ENCODE results near the gene SPATA16. TPM values are rescaled to one million over a fixed set of nuclear protein-coding genes. Genes with fewer than 3 reads are reported as not detected.
A peak's percentile ranks its signal among the peaks of the same experiment; 100 is the strongest.

Gene SPATA16
- total and polyA plus RNA-seq, 4 donors: not detected

- no peaks in the 10 kb centered on the region for H3K36me3 ChIP-seq (ENCODE audit: control insufficient read depth in 4 of 4, insufficient read depth in 4 of 4, low read length in 4 of 4)
- H3K4me1 ChIP-seq (ENCODE audit: control insufficient read depth in 5 of 5, insufficient read depth in 5 of 5, low read length in 5 of 5): no peaks in the 10 kb centered on the region
- H3K9me3 ChIP-seq (ENCODE audit: control insufficient read depth in 4 of 4, insufficient read depth in 3 of 4, low read length in 3 of 4): no peaks in the 10 kb centered on the region
- H3K27ac ChIP-seq (ENCODE audit: low read depth in 1 of 2, low read length in 1 of 2): no peak overlapping the region
- 73 to 87% methylated on average over 2 of the region's 2 CpGs for WGBS, 2 donors
- H3K27me3 ChIP-seq (ENCODE audit: control insufficient read depth in 3 of 3, insufficient read depth in 3 of 3, low read length in 2 of 3): no peaks in the 10 kb centered on the region
- TF ChIP-seq CTCF (IDR thresholded peaks at IDR 0.05; ENCODE audit: control extremely low read depth, extremely low read depth): no peak
- H3K4me3 ChIP-seq: no peak overlapping the region
- DNase-seq (peak; percentile 19 to 66 (median 33)), ATAC-seq (ENCODE audit: insufficient read depth, low FRiP score) (no peak)
- no peak overlapping the region for H3K9ac ChIP-seq (ENCODE audit: insufficient read depth in 1 of 2, low read length in 2 of 2)
These were observed 122.3 kb downstream of the SPATA16 start for GRCh38 chr3:173018758-173019157.

GRCh38 chr3:173013219-173013832 lies 127.7 kb downstream of the SPATA16 start:
- H3K9ac ChIP-seq (ENCODE audit: insufficient read depth in 1 of 2, low read length in 2 of 2): no peak overlapping the region
- DNase-seq: no peak
- no peaks in the 10 kb centered on the region for H3K4me1 ChIP-seq (ENCODE audit: control insufficient read depth in 5 of 5, insufficient read depth in 5 of 5, low read length in 5 of 5)
- H3K9me3 ChIP-seq (ENCODE audit: control insufficient read depth in 4 of 4, insufficient read depth in 3 of 4, low read length in 3 of 4): no peaks in the 10 kb centered on the region
- no peaks in the 10 kb centered on the region for H3K36me3 ChIP-seq (ENCODE audit: control insufficient read depth in 4 of 4, insufficient read depth in 4 of 4, low read length in 4 of 4)
- TF ChIP-seq CTCF (IDR thresholded peaks at IDR 0.05; ENCODE audit: control extremely low read depth, extremely low read depth): no peak
- no peak overlapping the region for H3K4me3 ChIP-seq
- H3K27me3 ChIP-seq (ENCODE audit: control insufficient read depth in 3 of 3, insufficient read depth in 3 of 3, low read length in 2 of 3): no peaks in the 10 kb centered on the region
- WGBS, 2 donors: 64 to 78% methylated on average over 3 of the region's 3 CpGs
- ATAC-seq (ENCODE audit: insufficient read depth, low FRiP score): no peak
- H3K27ac ChIP-seq (ENCODE audit: low read depth in 1 of 2, low read length in 1 of 2): no peak overlapping the region

GRCh38 chr3:173009410-173009809 lies 131.6 kb downstream of the SPATA16 start:
- Histone ChIP-seq H3K36me3 (ENCODE audit: control insufficient read depth in 4 of 4, insufficient read depth in 4 of 4, low read length in 4 of 4) (no peaks in the 10 kb centered on the region), H3K9me3 (ENCODE audit: control insufficient read depth in 4 of 4, insufficient read depth in 3 of 4, low read length in 3 of 4) (no peaks in the 10 kb centered on the region), H3K9ac (ENCODE audit: insufficient read depth in 1 of 2, low read length in 2 of 2) (no peak overlapping the region), H3K4me3 (no peak overlapping the region), H3K4me1 (ENCODE audit: control insufficient read depth in 5 of 5, insufficient read depth in 5 of 5, low read length in 5 of 5) (no peaks in the 10 kb centered on the region), H3K27me3 (ENCODE audit: control insufficient read depth in 3 of 3, insufficient read depth in 3 of 3, low read length in 2 of 3) (no peaks in the 10 kb centered on the region), H3K27ac (ENCODE audit: low read depth in 1 of 2, low read length in 1 of 2) (no peak overlapping the region)
- ATAC-seq (ENCODE audit: insufficient read depth, low FRiP score): no peak
- no peak for TF ChIP-seq CTCF (IDR thresholded peaks at IDR 0.05; ENCODE audit: control extremely low read depth, extremely low read depth)
- 95 to 98% methylated on average over 6 of the region's 6 CpGs for WGBS, 2 donors
- no peak for DNase-seq

GRCh38 chr3:173008978-173009377 lies 132.1 kb downstream of the SPATA16 start:
- Histone ChIP-seq H3K27ac (ENCODE audit: low read depth in 1 of 2, low read length in 1 of 2) (no peak overlapping the region), H3K4me3 (no peak overlapping the region), H3K4me1 (ENCODE audit: control insufficient read depth in 5 of 5, insufficient read depth in 5 of 5, low read length in 5 of 5) (no peaks in the 10 kb centered on the region), H3K9ac (ENCODE audit: insufficient read depth in 1 of 2, low read length in 2 of 2) (no peak overlapping the region), H3K36me3 (ENCODE audit: control insufficient read depth in 4 of 4, insufficient read depth in 4 of 4, low read length in 4 of 4) (no peaks in the 10 kb centered on the region), H3K27me3 (ENCODE audit: control insufficient read depth in 3 of 3, insufficient read depth in 3 of 3, low read length in 2 of 3) (no peaks in the 10 kb centered on the region), H3K9me3 (ENCODE audit: control insufficient read depth in 4 of 4, insufficient read depth in 3 of 4, low read length in 3 of 4) (no peaks in the 10 kb centered on the region)
- ATAC-seq (ENCODE audit: insufficient read depth, low FRiP score): no peak
- WGBS, 2 donors: 88 to 92% methylated on average over 3 of the region's 3 CpGs
- DNase-seq: no peak
- no peak for TF ChIP-seq CTCF (IDR thresholded peaks at IDR 0.05; ENCODE audit: control extremely low read depth, extremely low read depth)
